ENCODE data around the gene THAP7. TPM values are rescaled to one million over a fixed set of nuclear protein-coding genes. Genes with fewer than 3 reads are reported as not detected.

The THAP7 gene
- total and polyA plus RNA-seq, 2 of the 13 experiments (the other 11 are each of a cell fraction or from before 2014, with no cell fraction given), result 13.0 to 25.5 TPM

- CTCF ChIA-PET (ENCODE audit: low intra/inter-chr PET ratio, low total read pairs), result no interaction called here
- no peak for DNase-seq (ENCODE audit: low spot score)
- Histone ChIP-seq H4K20me1 (ENCODE audit: insufficient read depth, low read length) (no peaks in the 10 kb centered on the region; the same call in 1 of the 2 replicates), H3K36me3 (replicated peaks in 1 of 2; ENCODE audit: control insufficient read depth in 1 of 2, insufficient read depth in 2 of 2, low read length in 2 of 2) (no peaks in the 10 kb centered on the region), H3K9me3 (ENCODE audit: low read length) (no peaks in the 10 kb centered on the region), H3K27me3 (ENCODE audit: control insufficient read depth in 1 of 2, insufficient read depth in 2 of 2, low read length in 2 of 2) (peaks cover 4 to 31% of the 10 kb centered on the region in 2 experiments; a peak in 4 of 5 replicates), H3K9ac (ENCODE audit: insufficient read depth, low read depth, low read length) (no peak overlapping the region), H2AFZ (ENCODE audit: low read length) (no peak overlapping the region), H3K79me2 (ENCODE audit: insufficient read depth, low read length) (no peaks in the 10 kb centered on the region), H3K4me2 (ENCODE audit: low read depth, low read length) (no peak overlapping the region), H3K27ac (ENCODE audit: extremely low read length, insufficient read depth, low read length) (no peak overlapping the region), H3K4me1 (ENCODE audit: insufficient read depth, low read length) (peaks cover 12% of the 10 kb centered on the region; the same call in 1 of the 2 replicates), H3K4me3 (replicated peaks in 1 of 3; ENCODE audit: insufficient read depth in 1 of 3, low read depth in 2 of 3, low read length in 3 of 3) (no peak overlapping the region)
- WGBS (ENCODE audit: low lambda C conversion rate), result 17% methylated on average over 5 of the region's 6 CpGs
- BruUV-seq (replicated peaks), result no TSS peak
- ATAC-seq, result no peak
- POLR2A ChIA-PET, result no interaction called here
- FAIRE-seq, result no peak
- in situ Hi-C loops (cut with HindIII; ENCODE audit: extremely low pct_ligation_motif_present, low pct_unique_long_range_greater_than_20kb), result no loop called here
- intact Hi-C loops (cut with micrococcal nuclease; ENCODE audit: unreplicated experiment), result no loop called here
- TF ChIP-seq SATB2 (CRISPR knock-in tag; IDR thresholded peaks at IDR 0.05) (no peak), GABPB1 (CRISPR knock-in tag; IDR thresholded peaks at IDR 0.05) (no peak), ARID2 (CRISPR knock-in tag; IDR thresholded peaks at IDR 0.05; ENCODE audit: borderline replicate concordance) (no peak), AGO2 (optimal IDR thresholded peaks at IDR 0.05; ENCODE audit: low read depth, low read length) (no peak), MXD3 (CRISPR knock-in tag; IDR thresholded peaks at IDR 0.05) (no peak), ZBTB3 (CRISPR knock-in tag; IDR thresholded peaks at IDR 0.05; ENCODE audit: borderline replicate concordance, low read depth) (no peak), HDAC6 (IDR thresholded peaks at IDR 0.05; ENCODE audit: low read depth, low read length) (no peak), NFIB (CRISPR knock-in tag; IDR thresholded peaks at IDR 0.05; ENCODE audit: borderline replicate concordance) (no peak), PRMT3 (CRISPR knock-in tag; IDR thresholded peaks at IDR 0.05; ENCODE audit: borderline replicate concordance, low read depth) (no peak), ZC3H13 (CRISPR knock-in tag; IDR thresholded peaks at IDR 0.05) (no peak), MEIS1 (CRISPR knock-in tag; IDR thresholded peaks at IDR 0.05; ENCODE audit: borderline replicate concordance) (no peak), ZNF672 (CRISPR knock-in tag; IDR thresholded peaks at IDR 0.05) (no peak), PREB (CRISPR knock-in tag; IDR thresholded peaks at IDR 0.05) (no peak), PBX2 (CRISPR knock-in tag; IDR thresholded peaks at IDR 0.05) (no peak), BRD4 (CRISPR knock-in tag; IDR thresholded peaks at IDR 0.05) (no peak), SKIL (CRISPR knock-in tag; IDR thresholded peaks at IDR 0.05; ENCODE audit: borderline replicate concordance) (no peak), RCOR2 (CRISPR knock-in tag; IDR thresholded peaks at IDR 0.05) (no peak), GABPA (IDR thresholded peaks at IDR 0.05; ENCODE audit: low read depth, low read length) (no peak), GABPA (CRISPR knock-in tag; IDR thresholded peaks at IDR 0.05; ENCODE audit: low read depth) (no peak), SIX4 (CRISPR knock-in tag; IDR thresholded peaks at IDR 0.05) (no peak)
Observed at GRCh38 chr22:21042978-21043859, 41.3 kb upstream of the THAP7 start.
